Hippocampal formation (tissue), 2 donors: ENCODE measurements around the gene DTL.

Experiments used
- DNase-seq, 2 donors: peaks; one replicate each; lab custom pipeline; 2025; lab: John Stamatoyannopoulos, UW

DTL gene

DNA sequence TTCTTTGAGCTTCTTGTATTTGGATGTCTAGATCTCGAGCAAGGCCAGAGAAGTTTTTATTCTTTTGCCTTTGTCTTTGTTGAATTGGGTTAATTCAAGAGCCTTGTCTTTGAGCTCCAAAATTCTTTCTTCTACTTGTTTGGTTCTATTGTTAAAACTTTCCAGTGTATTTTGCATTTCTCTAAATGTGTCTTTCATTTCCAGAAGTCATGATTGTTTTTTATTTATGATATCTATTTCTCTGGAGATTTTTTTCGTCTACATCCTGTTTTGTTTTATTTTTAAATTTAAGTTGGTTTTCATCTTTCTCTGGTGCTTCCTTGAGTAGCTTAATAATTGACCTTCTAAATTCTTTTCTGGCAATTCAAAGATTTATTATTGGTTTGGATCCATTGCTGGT, 61.8 kb downstream of the DTL start:
- no peak for DNase-seq

- DNase-seq = no peak
Measured at GRCh38 chr1:212098310-212098709, 62.8 kb downstream of the DTL start.

- DNase-seq = no peak
Measured at GRCh38 chr1:212098771-212099170, 63.2 kb downstream of the DTL start.

DNA sequence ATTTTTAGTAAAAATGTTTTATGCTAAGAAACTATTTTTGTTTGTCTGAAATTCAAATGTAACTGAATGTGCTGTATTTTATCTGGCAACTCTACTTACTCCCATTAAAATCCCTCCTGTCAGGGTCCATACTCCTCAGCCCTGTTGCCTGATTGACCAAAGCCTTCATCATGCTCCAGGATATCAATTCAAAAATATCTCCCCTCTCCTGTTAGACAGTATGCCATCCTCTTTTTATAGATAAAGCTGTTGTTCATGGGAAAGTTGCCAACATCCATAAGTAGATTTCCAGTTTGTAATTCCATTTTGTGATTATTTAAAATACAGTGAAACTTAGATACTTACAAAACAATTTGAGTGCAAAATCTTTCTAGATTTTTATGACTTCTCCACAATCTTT, 65.7 kb downstream of the DTL start:
- DNase-seq = no peak

- no peak for DNase-seq
Measured at GRCh38 chr1:212101735-212102134, 66.2 kb downstream of the DTL start.

GRCh38 chr1:212104586-212105325, 69.2 kb downstream of the DTL start:
- no peak for DNase-seq

- no peak for DNase-seq
Measured at GRCh38 chr1:212106286-212106792, 70.8 kb downstream of the DTL start.

- no peak for DNase-seq
Measured at GRCh38 chr1:212107481-212107880, 71.9 kb downstream of the DTL start.

GRCh38 chr1:212108187-212108586, 72.6 kb downstream of the DTL start:
- DNase-seq = no peak

DNA sequence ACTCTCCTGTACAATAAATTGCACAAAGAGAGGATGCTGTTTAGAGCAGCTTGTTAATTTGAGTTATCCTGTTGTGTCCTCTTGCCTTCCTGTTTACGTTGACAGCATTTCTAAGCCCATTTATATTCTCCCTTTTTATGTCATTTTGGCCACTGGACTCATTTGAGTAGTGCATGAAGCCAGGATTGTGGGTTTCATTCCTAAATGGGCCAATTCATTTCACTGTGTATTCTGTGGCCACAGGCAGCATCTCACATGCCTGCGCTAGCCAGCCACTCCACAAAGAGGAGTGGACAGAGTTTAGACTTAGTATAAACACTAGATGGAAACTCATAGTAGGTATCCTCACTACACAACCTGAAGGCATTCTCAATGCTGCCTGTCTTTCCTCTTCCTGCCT, 73.4 kb downstream of the DTL start:
- DNase-seq = no peak

- no peak for DNase-seq
Measured at GRCh38 chr1:212109728-212110127, 74.2 kb downstream of the DTL start.

- DNase-seq = no peak
Measured at GRCh38 chr1:212110617-212111016, 75.1 kb downstream of the DTL start.

- no peak for DNase-seq
Measured at GRCh38 chr1:212111536-212111935, 76.0 kb downstream of the DTL start.

- no peak for DNase-seq
Measured at GRCh38 chr1:212113706-212114105, 78.2 kb downstream of the DTL start.

DNA sequence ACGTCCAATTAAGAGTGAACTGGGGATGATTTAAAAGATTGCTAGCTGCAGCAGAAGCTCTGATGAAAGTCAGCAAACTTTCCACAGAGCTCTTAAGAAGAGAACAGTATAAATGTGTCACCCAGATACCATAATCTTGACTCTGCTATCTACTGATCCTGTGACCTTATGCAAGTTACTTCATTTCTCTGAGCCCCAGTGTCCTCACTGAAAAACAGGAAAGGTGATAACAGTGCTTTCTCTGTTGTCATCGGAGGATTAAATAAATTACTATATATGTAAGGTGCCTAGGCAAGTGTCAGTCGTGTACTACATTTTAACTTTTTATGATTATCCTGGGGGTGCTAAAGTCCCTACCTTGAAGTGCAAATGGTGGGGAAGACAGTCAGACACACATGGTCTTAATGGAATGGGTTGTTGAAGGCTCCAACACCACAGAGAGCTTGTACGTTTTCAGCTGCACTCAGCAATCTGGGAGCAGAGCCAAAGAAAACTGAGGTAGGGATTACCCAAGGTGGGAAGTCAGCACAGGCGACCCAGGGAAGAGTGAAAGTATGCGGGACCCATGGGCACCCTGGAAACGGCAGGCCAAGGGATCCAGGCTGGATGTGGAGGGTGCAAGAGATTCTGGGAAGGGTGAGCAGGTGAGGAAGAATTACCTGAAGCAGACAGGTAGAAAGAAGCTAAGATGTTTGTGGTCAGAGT, 82.8 kb downstream of the DTL start:
- no peak for DNase-seq

DNA sequence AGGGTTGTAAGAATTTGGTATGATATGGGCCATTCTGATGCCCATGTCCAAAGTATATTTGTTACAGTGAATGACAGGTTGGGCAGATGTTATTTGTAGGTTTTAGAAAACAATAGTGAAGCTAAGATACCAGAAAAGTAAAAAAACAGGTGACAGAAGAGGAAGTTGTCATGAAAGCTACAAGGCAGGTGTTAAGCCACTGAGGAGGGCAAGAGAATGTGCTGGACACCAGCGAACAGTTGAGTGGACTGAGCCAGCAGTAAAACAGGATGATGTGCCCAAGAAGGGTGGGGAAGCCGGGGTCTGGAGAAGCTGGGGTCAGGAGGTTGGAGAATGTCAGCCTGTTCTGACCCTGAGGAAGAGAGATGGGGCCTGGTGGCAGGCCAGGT, 83.3 kb downstream of the DTL start:
- DNase-seq = no peak

GRCh38 chr1:212119397-212119837, 83.9 kb downstream of the DTL start:
- DNase-seq = no peak

GRCh38 chr1:212119863-212120262, 84.3 kb downstream of the DTL start:
- no peak for DNase-seq

DNA sequence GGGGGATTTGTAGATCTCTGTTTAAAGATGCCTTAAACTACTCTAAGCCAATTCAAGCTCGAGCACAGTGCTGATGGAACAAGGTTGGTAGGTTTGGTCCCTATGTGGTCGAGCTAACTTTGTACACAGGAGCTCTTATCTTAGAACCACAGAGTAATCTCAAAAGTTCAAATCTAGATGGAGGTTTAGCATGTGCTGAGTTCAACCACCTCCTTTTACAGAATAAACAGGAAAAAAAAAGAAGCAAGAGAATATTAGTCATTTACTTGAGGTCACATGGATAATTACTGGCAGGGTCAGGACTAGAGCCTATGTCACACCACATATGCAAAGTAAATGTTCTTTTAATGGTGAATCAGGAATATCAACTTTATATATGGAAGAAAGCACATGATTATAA, 86.2 kb downstream of the DTL start:
- no peak for DNase-seq

DNA sequence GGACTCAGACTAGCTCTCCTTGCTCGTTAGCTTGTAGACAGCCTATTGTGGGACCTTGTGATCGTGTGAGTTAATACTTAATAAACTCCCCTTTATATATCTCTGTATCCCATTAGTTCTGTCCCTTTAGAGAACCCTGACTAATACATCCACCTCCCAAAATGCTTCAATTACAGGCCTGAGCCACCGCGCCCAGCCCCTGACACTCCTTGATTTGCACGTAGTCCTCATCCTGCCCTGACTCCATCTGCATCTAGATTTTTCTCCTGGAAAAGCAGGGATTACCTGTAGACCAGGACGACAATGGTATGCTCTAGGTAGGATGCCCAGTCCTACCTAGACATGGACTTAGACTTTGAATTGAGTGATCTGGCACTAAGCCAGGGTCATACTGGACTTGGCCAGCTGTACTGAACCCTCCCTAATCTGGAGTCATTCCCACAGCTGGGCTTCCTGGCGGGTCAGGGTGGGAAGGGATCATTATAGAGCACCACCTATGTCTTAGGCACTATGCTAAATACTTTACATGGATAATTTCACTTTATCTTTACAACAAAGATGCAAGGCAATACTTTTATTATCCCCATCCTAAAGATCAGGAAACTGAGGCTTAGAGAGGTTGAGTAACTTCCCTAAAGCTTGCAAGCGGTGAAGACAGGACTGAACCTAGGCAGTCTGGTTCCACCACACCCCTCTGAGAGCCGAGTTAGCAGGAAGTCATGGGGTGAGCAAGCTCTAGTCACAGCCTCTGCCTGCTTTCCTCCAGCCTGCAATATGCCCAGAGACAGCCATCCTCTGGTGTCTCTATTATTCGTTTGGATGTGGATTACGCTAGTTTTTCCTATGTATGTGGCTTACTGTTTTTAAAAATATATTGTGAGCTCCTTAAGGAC, 89.4 kb downstream of the DTL start:
- no peak for DNase-seq

DNA sequence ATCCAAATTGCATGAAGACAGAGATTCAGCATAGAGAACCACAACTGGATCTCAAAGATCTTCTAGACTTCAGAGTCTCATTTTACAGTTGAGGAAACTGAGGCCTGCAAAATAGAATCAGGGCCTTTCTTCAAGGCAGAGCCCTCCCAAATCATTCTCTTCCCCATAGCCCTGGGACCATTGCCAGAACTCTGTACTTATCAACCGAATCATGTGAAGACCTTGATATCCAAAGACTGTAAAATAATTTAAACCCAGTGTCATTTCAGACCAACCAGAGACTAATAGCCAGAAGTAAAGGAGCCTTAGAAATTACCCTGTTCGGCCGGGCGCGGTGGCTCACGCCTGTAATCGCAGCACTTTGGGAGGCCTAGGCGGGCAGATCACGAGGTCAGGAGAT, 90.1 kb downstream of the DTL start:
- no peak for DNase-seq

DNA sequence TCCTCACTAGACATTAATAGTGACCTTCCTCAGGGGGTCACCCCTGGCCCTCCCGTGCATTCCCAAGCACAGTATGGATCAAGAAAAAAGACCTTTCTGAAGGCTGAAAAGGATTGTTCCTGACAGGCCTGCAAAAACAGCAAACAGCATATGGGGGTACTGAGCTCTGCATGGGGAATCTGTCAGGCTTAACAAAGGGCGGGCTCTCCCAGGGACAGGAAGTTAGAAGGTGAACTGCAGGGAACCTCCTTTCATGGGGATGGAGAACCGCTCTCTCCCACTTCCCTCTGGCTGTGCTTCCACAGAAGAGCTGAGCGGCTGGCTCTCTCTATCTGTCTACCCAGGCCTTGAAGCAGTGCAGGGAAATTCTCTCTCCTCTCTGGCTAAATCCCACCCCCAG, 91.7 kb downstream of the DTL start:
- DNase-seq = no peak
